ENCODE results near the gene GNPDA1.
A peak's percentile ranks its signal among the peaks of the same experiment; 100 is the strongest.

Gene GNPDA1

GRCh38 chr5:141989720-141990119 is 23.1 kb downstream of the GNPDA1 start:
- DNase-seq = no peak

- no peak for DNase-seq
Measured at GRCh38 chr5:141986072-141986471, 26.8 kb downstream of the GNPDA1 start.

GRCh38 chr5:141982626-141983025 is 30.2 kb downstream of the GNPDA1 start:
- no peak for DNase-seq

GRCh38 chr5:141978389-141978788 is 34.4 kb downstream of the GNPDA1 start:
- no peak for DNase-seq

GRCh38 chr5:141976176-141976575 is 36.7 kb downstream of the GNPDA1 start:
- no peak for DNase-seq

GRCh38 chr5:141973871-141974595 is 38.8 kb downstream of the GNPDA1 start:
- no peak for DNase-seq

- no peak for DNase-seq
Measured at GRCh38 chr5:141969783-141970771, 42.8 kb downstream of the GNPDA1 start.

GRCh38 chr5:141968914-141969608 is 43.8 kb downstream of the GNPDA1 start, which contains the start of gene RNF14:
Gene RNF14 (plus strand): TSS chr5:141969105. CDS start chr5:141973589, 4,484 bp downstream.
- DNase-seq = peak; percentile 91

- no peak for DNase-seq
Measured at GRCh38 chr5:141966963-141967333, 45.9 kb downstream of the GNPDA1 start.

- no peak for DNase-seq
Measured at GRCh38 chr5:141966275-141966962, 46.4 kb downstream of the GNPDA1 start.

GRCh38 chr5:141965071-141965470 is 47.8 kb downstream of the GNPDA1 start:
- DNase-seq = no peak

GRCh38 chr5:141963701-141964100 is 49.1 kb downstream of the GNPDA1 start:
- no peak for DNase-seq

GRCh38 chr5:141961466-141961865 is 51.4 kb downstream of the GNPDA1 start:
- no peak for DNase-seq

- peak; percentile 85 for DNase-seq
Measured at GRCh38 chr5:141960449-141961323, 52.1 kb downstream of the GNPDA1 start.

- DNase-seq = no peak
Measured at GRCh38 chr5:141960018-141960417, 52.8 kb downstream of the GNPDA1 start.

GRCh38 chr5:141958546-141959172 is 54.2 kb downstream of the GNPDA1 start:
- DNase-seq = no peak

GRCh38 chr5:141958113-141958512 is 54.7 kb downstream of the GNPDA1 start, which contains the start of gene PCDH12:
Gene PCDH12 (minus strand): TSS chr5:141958202. CDS start chr5:141957851, 351 bp downstream.
- no peak for DNase-seq

- DNase-seq = no peak
Measured at GRCh38 chr5:141957367-141957996, 55.3 kb downstream of the GNPDA1 start.

GRCh38 chr5:141954194-141954593 is 58.6 kb downstream of the GNPDA1 start:
- no peak for DNase-seq

GRCh38 chr5:141952020-141952419 is 60.8 kb downstream of the GNPDA1 start:
- DNase-seq = no peak

Measured in activated effector memory CD4-positive, alpha-beta T cell treated with Interleukin-2 at 50 U/mL for 16 hours (primary cell).